Neural progenitor cell (in vitro differentiated cells): ENCODE data around the gene TBC1D30. TPM values are rescaled to one million over a fixed set of nuclear protein-coding genes. Genes with fewer than 3 reads are reported as not detected.

Experiments
- DNase-seq: peaks from one replicate; pipeline ENCODE4 v3.0.0-alpha.2; 2016; ENCODE audit warnings: low spot score
- H2AFZ ChIP-seq: fragments of 200-600 bp; sonication (generic); replicated peaks from 2 replicates; pipeline ENCODE4 v1.6.1; 2016; ENCODE audit warnings: antibody characterized with exemption
- H3F3A ChIP-seq: fragments of 200-600 bp; sonication (generic); 2 replicates; pipeline ENCODE4 v1.6.1; 2016; ENCODE audit warnings: antibody characterized with exemption, low read depth
- H3K27ac ChIP-seq: fragments of 200-600 bp; sonication (generic); 2 replicates; pipeline ENCODE4 v1.5.1; 2016; ENCODE audit warnings: mild to moderate bottlenecking
- H3K27me3 ChIP-seq: fragments of 200-600 bp; sonication (generic); 2 replicates; pipeline ENCODE4 v1.6.1; 2016; ENCODE audit warnings: mild to moderate bottlenecking, moderate library complexity
- H3K36me3 ChIP-seq: fragments of 200-600 bp; sonication (generic); 2 replicates; pipeline ENCODE4 v1.5.1; 2016
- H3K4me1 ChIP-seq: fragments of 200-600 bp; sonication (generic); 2 replicates; pipeline ENCODE4 v1.6.1; 2016; ENCODE audit warnings: mixed run types
- H3K4me2 ChIP-seq: fragments of 200-600 bp; sonication (generic); 2 replicates; pipeline ENCODE4 v1.6.1; 2016
- H3K4me3 ChIP-seq: fragments of 200-600 bp; sonication (generic); 2 replicates; pipeline ENCODE4 v1.5.1; 2016
- H3K79me2 ChIP-seq: fragments of 200-600 bp; sonication (generic); 2 replicates; pipeline ENCODE4 v1.6.1; 2016; ENCODE audit warnings: low read depth
- H3K9ac ChIP-seq: fragments of 200-600 bp; sonication (generic); 2 replicates; pipeline ENCODE4 v1.6.1; 2016
- H3K9me3 ChIP-seq: fragments of 200-600 bp; sonication (generic); 2 replicates; pipeline ENCODE4 v1.5.1; 2016; ENCODE audit warnings: low read depth
- H4K20me1 ChIP-seq: fragments of 200-600 bp; sonication (generic); 2 replicates; pipeline ENCODE4 v1.6.1; 2016; ENCODE audit warnings: low read depth
- H3K27ac Mint-ChIP-seq: 3 replicates; pipeline ENCODE4 v1.8.0; 2021; ENCODE audit warnings: mixed read lengths
- H3K27me3 Mint-ChIP-seq: 2 replicates; pipeline ENCODE4 v1.8.0; 2022; ENCODE audit warnings: low read depth, mild to moderate bottlenecking, inconsistent platforms, moderate library complexity, mixed read lengths; ENCODE audit not compliant: insufficient read depth
- H3K36me3 Mint-ChIP-seq: 3 replicates; pipeline ENCODE4 v1.8.0; 2021; ENCODE audit warnings: mixed read lengths
- H3K4me1 Mint-ChIP-seq: 3 replicates; pipeline ENCODE4 v1.8.0; 2021; ENCODE audit warnings: mixed read lengths
- H3K4me3 Mint-ChIP-seq: 3 replicates; pipeline ENCODE4 v1.8.0; 2021; ENCODE audit warnings: mild to moderate bottlenecking, moderate library complexity, mixed read lengths
- H3K9me3 Mint-ChIP-seq: 3 replicates; pipeline ENCODE4 v1.8.0; 2020; ENCODE audit warnings: mixed read lengths
- EZH2 ChIP-seq: fragments of 200-600 bp; sonication (generic); IDR thresholded peaks from 2 replicates; pipeline ENCODE4 v1.6.1; 2017; ENCODE audit warnings: antibody characterized with exemption, mild to moderate bottlenecking, moderate library complexity
- EZH2phosphoT487 ChIP-seq: fragments of 200-600 bp; sonication (generic); IDR thresholded peaks from 2 replicates; pipeline ENCODE4 v1.6.1; 2017; ENCODE audit warnings: antibody characterized with exemption
- total RNA-seq: library from RNA; depleted of rRNA; stranded (reverse); fragments of >200 nt; gene quantifications from 2 replicates; pipeline ENCODE4 v1.2.3, GENCODE V29; 2015; ENCODE audit warnings: low replicate concordance
- TF ChIP-seq, protein P1 (sequence below): fragments of 200-600 bp; sonication (generic); IDR thresholded peaks from 2 replicates; pipeline ENCODE4 v1.5.1; 2017; ENCODE audit warnings: antibody characterized with exemption, mild to moderate bottlenecking

The TBC1D30 gene
- total RNA-seq, 1 donor from 2014 or later: 9.7 TPM

GRCh38 chr12:64819816-64820402, 4.5 kb upstream of the TBC1D30 start:
- peaks cover 19% of the 10 kb centered on the region for H3K27me3 Mint-ChIP-seq
- Histone ChIP-seq H3F3A (no peaks in the 10 kb centered on the region), H4K20me1 (peaks cover 12% of the 10 kb centered on the region), H3K4me2 (no peak overlapping the region), H3K4me1 (peaks cover under 1% of the 10 kb centered on the region), H2AFZ (no peak overlapping the region), H3K79me2 (no peaks in the 10 kb centered on the region), H3K27ac (no peak overlapping the region), H3K4me3 (no peak overlapping the region), H3K9ac (no peak overlapping the region), H3K27me3 (peaks cover 35% of the 10 kb centered on the region), H3K9me3 (no peaks in the 10 kb centered on the region), H3K36me3 (no peaks in the 10 kb centered on the region)
- DNase-seq: no peak
- peaks cover 4% of the 10 kb centered on the region for H3K4me1 Mint-ChIP-seq
- H3K4me3 Mint-ChIP-seq: no peak overlapping the region
- peaks cover 5% of the 10 kb centered on the region for H3K9me3 Mint-ChIP-seq
- H3K36me3 Mint-ChIP-seq: peaks cover 2% of the 10 kb centered on the region
- no peak for TF ChIP-seq EZH2phosphoT487
- TF ChIP-seq, protein P1, sequence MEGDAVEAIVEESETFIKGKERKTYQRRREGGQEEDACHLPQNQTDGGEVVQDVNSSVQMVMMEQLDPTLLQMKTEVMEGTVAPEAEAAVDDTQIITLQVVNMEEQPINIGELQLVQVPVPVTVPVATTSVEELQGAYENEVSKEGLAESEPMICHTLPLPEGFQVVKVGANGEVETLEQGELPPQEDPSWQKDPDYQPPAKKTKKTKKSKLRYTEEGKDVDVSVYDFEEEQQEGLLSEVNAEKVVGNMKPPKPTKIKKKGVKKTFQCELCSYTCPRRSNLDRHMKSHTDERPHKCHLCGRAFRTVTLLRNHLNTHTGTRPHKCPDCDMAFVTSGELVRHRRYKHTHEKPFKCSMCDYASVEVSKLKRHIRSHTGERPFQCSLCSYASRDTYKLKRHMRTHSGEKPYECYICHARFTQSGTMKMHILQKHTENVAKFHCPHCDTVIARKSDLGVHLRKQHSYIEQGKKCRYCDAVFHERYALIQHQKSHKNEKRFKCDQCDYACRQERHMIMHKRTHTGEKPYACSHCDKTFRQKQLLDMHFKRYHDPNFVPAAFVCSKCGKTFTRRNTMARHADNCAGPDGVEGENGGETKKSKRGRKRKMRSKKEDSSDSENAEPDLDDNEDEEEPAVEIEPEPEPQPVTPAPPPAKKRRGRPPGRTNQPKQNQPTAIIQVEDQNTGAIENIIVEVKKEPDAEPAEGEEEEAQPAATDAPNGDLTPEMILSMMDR: no peak
- TF ChIP-seq EZH2: no peak
- no peak overlapping the region for H3K27ac Mint-ChIP-seq

DNA sequence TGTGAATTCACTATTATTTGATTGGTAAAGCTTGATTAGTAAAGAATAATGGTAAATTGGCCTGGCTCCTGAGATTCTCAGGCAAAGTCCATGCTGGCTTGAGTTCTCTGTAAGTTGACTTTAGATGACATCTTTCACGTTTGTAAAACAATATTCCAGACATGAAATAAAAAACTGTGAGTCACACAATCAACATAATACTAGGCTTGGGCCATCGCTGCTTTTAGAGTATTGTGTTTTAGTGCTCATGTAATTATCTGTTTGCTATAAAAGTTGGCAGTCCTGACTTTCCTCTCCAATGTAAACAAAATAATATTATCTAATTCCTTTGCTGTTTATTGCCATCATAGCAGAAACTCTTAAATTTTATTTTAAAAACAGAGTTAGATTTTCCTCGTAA, 3.9 kb upstream of the TBC1D30 start:
- TF ChIP-seq EZH2 (no peak), EZH2phosphoT487 (no peak)
- TF ChIP-seq, protein P1: no peak
- no peak overlapping the region for H3K4me2 ChIP-seq
- H3K9me3 Mint-ChIP-seq: peaks cover 5% of the 10 kb centered on the region
- H3K36me3 ChIP-seq: no peaks in the 10 kb centered on the region
- peaks cover 18% of the 10 kb centered on the region for H4K20me1 ChIP-seq
- H3K4me3 ChIP-seq: no peak overlapping the region
- H3K36me3 Mint-ChIP-seq: peaks cover 2% of the 10 kb centered on the region
- DNase-seq: no peak
- no peak overlapping the region for H3K27ac Mint-ChIP-seq
- no peak overlapping the region for H2AFZ ChIP-seq
- no peaks in the 10 kb centered on the region for H3F3A ChIP-seq
- peaks cover 7% of the 10 kb centered on the region for H3K4me1 Mint-ChIP-seq
- peaks cover 24% of the 10 kb centered on the region for H3K27me3 Mint-ChIP-seq
- no peak overlapping the region for H3K27ac ChIP-seq
- peaks cover 8% of the 10 kb centered on the region for H3K4me1 ChIP-seq
- no peak overlapping the region for H3K4me3 Mint-ChIP-seq
- H3K9me3 ChIP-seq: no peaks in the 10 kb centered on the region
- H3K27me3 ChIP-seq: peaks cover 42% of the 10 kb centered on the region
- no peaks in the 10 kb centered on the region for H3K79me2 ChIP-seq
- no peak overlapping the region for H3K9ac ChIP-seq

GRCh38 chr12:64821116-64821630, 3.3 kb upstream of the TBC1D30 start:
- H2AFZ ChIP-seq: no peak overlapping the region
- Mint-ChIP-seq H3K36me3 (peaks cover 2% of the 10 kb centered on the region), H3K27me3 (peaks cover 30% of the 10 kb centered on the region), H3K4me3 (no peak overlapping the region), H3K4me1 (peaks cover 11% of the 10 kb centered on the region), H3K9me3 (peaks cover 5% of the 10 kb centered on the region), H3K27ac (no peak overlapping the region)
- no peak overlapping the region for H3K4me2 ChIP-seq
- no peaks in the 10 kb centered on the region for H3K79me2 ChIP-seq
- peaks cover 24% of the 10 kb centered on the region for H4K20me1 ChIP-seq
- no peaks in the 10 kb centered on the region for H3K9me3 ChIP-seq
- TF ChIP-seq, protein P1: no peak
- TF ChIP-seq EZH2phosphoT487: no peak
- no peak for TF ChIP-seq EZH2
- H3K4me1 ChIP-seq: peaks cover 9% of the 10 kb centered on the region
- no peak overlapping the region for H3K9ac ChIP-seq
- DNase-seq: no peak
- no peak overlapping the region for H3K4me3 ChIP-seq
- no peaks in the 10 kb centered on the region for H3K36me3 ChIP-seq
- H3K27ac ChIP-seq: no peak overlapping the region
- peaks cover 48% of the 10 kb centered on the region for H3K27me3 ChIP-seq
- peaks cover 6% of the 10 kb centered on the region for H3F3A ChIP-seq
